Measurements from ENCODE around the gene AAMP.
A peak's percentile ranks its signal among the peaks of the same experiment; 100 is the strongest.
"Not testable (repeated sequence)": the region's sequence is repeated elsewhere in the genome, so short reads cannot be mapped to it uniquely, and the experiment has no call there.

Gene AAMP

DNA sequence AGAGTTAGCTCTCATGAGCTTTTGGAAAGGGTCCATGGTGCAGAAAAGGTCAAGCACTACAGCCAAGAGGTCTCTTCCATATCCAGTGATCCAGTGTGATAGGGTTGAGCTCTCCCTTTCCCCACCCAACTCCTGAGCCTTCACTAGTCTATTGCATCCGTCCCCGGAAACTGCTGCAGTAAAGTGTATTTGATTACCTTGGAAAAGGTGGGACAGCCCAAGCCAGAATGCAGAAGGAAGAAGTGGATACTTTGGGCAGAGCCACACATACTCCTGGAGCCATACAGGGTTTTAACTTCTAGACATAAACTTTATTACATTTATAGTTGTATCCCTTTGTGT lies 3.9 kb upstream of the AAMP start:
- DNase-seq: no peak

DNA sequence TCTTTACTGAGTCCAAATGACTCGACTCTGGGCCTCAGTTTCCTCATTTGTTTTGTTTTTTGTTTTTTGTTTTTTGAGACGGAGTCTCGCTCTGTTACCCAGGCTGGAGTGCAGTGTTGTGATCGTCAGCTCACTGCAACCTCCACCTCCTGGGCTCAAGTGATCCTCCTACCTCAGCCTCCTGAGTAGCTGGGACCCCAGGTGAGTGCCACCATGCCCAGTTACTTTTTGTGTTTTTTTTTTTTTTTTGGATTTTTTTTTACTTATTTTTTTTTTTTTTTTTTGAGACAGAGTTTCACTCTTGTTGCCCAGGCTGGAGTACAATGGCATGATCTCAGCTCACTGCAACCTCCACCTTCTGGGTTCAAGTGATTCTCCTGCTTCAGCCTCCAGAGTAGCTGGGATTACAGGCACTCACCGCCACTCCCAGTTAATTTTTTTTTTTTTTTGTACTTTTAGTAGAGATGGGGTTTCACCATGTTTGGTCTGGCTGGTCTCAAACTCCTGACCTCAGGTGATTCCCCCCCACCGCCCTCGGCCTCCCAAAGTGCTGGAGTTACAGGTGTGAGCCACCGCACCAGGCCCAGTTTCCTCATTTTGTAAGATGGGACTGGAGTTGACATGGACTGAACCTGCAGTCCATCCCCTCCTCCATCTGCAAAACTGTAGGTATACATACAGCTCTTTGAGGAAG lies 3.4 kb upstream of the AAMP start:
- DNase-seq: not testable (repeated sequence)

DNA sequence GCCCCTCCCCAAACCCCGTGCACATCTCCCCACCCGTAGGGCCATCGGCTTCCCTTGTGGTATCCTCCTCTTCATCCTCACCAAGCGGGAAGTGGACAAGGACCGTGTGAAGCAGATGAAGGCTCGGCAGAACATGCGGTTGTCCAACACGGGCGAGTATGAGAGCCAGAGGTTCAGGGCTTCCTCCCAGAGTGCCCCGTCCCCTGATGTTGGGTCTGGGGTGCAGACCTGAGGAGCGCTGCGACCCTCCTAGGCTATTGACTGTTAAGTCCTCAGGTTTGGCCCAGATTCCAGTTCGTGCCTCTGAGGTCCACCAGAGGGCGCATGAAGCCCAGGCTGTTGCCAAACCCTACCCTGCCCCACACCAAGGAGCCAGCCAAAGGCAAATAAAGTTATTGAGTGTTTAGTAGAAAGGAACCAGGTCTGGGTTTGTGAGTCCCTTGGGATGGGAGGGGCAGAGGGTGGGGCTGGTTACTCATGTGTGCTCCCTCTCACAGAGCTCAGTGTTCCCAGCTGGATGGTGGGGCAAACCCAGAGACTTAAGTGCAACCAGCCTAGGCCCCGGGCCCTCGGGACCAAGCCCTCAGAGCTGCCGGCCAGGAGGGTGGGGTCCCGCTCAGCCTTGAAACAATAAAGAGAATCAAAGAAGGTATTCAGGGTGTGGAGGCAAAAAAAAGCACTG lies 2.7 kb upstream of the AAMP start:
- DNase-seq: peak; percentile 30

DNA sequence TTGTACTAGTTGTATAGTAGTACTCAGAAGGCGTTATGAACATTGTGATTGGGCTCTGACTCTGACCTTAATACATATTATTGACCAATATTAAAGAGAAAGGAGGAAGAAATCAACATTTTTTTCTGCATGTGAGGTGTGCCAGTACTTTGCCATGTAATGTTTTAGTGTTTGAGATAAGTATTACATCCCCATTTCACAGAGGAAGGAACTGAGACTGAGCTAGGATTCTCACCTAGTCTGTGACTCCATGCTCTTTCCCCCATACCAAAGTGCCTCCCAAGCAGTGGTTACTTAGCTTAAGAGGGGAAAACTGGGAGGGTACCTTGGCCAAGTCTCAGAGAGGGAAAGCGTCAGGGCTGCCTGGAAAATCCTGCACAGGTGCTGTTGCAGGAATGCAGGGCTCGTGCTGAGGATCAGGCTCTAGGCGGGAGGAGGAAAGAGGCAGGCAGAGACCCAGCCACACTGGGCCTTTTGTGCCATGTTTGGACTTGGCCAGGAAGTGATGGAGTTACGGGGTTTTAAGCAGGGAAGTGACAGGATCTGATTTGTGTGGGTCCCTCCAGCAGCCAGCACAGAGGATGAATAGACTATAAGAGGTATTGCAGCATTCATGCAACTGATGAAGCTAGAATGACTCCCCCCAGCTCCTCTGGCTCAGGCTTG lies 2.1 kb upstream of the AAMP start:
- DNase-seq: no peak

DNA sequence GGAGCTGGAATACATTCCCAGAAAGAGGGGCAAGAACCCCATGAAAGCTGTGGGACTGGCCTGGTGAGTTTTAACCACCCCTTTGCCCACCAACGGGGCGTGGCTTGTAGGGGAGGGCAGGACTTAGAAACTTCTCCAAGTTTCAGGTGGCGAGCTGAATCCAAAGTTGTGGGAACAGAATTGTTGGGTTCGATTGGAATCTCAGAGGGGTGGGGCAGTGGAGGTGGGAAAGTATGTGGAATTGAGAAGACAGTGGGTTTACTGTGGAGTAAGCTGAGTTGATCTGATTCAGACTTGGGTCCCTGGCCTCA lies 1.5 kb upstream of the AAMP start:
- no peak for DNase-seq

DNA sequence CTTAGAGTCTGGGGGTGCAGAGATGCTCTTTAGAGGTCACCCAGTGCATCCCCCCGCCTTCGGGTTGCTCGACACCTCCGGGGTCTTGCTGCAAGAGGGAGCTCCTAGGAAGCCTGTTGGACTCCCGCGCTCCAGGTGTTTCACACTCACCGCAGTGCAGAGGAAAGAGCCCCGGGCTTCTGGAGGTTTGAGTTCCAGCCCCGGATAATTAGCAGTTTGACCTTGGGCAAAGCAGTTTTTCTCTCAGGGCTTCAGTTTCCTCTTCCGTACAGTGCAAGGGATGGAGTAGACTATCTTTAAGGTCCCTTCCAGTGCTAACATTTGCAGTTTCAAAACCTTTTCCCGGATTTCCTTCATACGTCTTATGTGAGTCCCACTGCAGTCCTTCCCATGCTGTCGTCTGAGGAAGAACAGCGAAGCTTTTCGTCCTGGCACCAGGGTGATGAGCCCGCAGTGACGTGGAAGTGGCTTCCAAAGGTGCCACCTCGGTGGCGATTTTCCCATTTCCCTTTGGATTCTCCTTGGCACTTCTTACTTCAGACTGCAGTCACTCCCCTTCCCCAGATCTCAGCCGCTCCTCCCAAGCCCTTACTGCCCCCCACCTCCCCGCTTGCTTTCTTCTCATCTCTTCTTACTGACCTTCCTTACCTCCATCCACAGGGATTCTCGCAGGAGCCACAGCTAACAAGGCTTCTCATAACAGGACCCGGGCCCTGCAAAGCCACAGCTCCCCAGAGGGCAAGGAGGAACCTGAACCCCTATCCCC lies 967 bp upstream of the AAMP start:
- DNase-seq: no peak

DNA sequence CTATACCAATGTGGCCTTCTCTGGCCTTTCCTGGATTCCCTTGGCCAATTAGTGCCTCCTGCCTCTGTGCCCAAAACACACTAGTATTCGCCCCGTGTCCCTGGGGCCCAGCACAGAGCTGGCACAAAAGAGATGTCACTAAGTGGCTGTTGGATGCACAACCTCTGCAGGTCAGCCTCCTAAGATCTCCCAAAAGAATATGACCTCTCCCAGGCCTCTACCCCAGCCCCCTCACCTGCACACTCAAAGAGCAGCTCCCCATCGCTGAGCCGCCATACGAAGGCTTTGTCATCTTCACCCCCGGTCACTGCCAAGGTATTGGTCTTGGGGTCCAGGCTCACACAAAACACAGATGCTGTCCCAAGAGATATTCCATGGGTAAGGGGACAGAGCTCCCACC lies 2.7 kb downstream of the AAMP start:
- no peak for DNase-seq

DNA sequence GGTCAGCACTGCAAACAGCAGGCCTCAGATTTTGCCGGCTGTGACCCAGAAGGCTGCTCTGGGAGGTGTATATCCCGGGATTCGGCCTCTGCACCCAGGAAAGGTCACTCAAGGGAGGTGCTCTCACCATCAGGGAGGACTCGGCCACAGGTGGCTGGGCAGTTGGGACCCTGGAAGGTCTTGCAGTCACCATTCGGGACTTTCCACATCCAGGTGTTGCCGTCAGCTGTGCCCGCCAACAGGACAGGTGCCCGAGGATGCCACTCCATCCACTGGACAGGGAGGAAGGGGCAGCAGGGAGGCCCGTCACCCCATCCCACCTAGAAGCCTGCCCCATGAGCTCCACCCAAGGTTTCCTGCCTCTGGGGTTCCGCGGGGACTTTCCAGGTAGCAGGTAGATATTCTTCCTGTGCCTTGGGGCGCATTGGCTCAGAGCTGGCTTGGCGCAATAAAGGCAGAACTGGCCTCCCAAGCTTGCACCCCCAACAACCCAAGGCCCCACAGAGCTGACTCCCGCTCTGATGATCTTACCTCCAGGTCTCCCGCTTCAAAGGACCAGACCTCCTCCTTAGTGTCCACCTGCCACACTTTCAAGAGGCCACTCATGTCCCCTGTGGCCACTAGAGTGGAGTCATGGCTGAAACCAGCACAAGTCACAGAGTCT lies 3.5 kb downstream of the AAMP start:
- DNase-seq: no peak

DNA sequence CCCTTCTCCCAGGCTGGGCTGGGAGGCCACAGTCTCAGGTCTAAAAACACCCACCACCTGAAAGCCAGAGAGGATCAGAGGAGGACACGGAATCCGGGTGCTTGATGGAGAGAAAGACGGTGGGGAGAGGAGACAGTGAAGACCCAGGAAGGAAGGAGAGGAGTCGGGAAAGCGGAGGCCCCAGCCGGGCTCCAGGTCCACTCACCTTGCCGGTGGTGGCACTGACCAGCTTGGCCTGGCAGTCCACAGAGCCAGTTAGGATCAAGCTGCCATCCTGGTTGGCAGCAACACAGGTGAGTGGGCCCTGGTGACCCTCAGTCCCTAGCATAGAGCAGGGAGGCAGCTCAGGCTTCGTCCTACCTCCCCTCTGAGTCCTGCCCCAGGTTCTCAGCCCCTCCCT lies 4.3 kb downstream of the AAMP start:
- no peak for DNase-seq

DNA sequence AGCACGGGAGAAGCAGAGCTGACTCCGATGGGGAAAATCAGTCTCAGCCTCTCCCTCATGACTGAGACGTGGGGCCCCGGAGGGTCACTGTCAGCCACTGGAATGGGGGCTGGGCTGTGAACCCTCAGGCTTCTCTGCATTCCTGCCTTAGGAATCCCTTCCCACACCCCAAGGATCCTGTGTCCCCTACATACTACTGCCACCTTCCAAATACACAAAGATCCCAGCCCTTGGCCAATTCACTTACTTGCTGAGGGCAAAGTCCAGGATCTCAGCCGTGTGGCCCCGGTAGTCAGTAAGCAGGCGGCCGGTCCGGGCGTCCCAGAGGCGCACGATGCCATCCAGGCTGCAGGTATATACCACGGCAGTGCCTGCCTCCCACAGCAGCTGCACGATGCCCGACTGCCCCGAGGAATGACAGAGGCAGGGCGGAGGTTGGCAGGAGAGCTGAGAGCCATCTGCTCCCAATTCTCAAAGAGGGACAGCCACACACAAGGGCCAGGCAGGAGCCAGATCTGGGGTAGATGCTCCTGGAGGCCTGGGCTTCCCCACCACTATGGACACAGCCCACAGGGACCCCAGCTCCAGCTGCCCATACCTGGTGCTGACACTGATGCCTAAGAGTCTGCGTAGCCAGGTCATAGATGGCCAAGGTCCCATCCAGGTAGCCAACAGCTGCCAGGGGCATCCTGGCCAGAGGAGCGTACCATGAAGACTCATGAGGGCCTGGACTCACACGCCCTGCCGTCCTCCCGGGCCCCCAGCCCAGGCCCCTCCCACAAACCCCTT lies 5.0 kb downstream of the AAMP start:
- no peak for DNase-seq

DNA sequence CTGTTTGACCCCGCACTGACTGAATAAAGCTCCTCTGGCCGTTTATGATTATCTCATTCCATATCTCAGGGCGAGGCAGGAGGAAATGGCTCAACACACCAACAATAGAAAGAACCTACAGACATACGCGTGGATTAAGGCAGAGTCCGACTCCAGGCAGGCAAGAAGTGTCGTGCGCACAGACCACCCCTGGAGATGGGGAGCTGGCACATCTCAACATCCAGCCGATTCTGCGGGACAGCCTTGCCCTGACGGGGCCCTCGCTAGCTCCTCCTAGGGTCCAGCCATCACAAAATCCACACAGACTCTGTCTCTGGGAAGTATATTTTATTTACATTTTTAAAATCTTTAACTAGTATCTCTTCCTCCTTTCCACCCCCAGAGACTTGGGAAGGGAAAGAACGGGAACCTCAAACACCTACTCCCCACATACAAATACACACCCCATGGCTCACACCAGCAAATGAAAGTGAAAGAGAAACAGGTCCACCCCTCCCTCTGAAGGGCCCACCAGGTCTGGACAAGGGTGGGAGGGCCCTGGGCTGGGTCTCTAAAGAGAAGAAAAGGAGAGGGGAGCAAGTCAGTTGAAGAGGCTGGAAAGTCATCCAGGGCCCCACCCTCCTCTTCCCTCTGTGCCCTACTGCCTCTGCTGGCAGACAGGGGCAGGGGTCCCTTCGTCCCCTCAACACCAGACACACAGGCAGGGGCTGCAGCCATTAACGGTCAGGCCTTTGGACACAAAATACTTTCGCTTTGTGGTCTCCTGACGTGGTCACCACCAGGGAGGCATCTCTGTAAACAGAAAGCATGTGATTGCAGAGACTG lies 5.9 kb downstream of the AAMP start:
- DNase-seq: no peak

DNA sequence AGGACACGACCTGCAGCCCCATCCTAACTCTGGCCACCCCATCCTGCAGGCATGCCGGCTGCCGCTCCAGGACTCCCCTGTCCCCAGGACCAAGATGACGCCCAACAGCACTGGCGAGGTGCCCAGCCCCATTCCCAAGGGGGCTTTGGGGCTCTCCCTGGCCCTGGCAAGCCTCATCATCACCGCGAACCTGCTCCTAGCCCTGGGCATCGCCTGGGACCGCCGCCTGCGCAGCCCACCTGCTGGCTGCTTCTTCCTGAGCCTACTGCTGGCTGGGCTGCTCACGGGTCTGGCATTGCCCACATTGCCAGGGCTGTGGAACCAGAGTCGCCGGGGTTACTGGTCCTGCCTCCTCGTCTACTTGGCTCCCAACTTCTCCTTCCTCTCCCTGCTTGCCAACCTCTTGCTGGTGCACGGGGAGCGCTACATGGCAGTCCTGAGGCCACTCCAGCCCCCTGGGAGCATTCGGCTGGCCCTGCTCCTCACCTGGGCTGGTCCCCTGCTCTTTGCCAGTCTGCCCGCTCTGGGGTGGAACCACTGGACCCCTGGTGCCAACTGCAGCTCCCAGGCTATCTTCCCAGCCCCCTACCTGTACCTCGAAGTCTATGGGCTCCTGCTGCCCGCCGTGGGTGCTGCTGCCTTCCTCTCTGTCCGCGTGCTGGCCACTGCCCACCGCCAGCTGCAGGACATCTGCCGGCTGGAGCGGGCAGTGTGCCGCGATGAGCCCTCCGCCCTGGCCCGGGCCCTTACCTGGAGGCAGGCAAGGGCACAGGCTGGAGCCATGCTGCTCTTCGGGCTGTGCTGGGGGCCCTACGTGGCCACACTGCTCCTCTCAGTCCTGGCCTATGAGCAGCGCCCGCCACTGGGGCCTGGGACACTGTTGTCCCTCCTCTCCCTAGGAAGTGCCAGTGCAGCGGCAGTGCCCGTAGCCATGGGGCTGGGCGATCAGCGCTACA lies 7.0 kb downstream of the AAMP start:
- DNase-seq: no peak

DNA sequence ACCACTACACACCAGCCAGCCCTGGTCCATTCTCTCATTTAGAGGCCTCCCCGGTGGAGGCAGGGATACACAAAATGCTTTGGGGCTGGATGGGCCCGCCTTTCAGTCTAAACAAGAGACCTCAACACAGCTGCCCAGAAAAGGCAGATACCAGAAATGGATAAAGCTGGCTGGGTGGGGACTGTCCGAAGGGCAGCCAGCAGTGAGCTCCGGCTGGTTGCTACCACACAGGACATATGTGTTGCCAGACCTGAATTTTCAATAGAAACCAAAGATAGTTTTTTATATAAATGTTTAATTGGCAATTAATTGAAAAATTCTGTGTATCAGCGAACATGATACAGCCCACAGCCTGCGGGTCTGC lies 7.7 kb downstream of the AAMP start:
- no peak for DNase-seq

DNA sequence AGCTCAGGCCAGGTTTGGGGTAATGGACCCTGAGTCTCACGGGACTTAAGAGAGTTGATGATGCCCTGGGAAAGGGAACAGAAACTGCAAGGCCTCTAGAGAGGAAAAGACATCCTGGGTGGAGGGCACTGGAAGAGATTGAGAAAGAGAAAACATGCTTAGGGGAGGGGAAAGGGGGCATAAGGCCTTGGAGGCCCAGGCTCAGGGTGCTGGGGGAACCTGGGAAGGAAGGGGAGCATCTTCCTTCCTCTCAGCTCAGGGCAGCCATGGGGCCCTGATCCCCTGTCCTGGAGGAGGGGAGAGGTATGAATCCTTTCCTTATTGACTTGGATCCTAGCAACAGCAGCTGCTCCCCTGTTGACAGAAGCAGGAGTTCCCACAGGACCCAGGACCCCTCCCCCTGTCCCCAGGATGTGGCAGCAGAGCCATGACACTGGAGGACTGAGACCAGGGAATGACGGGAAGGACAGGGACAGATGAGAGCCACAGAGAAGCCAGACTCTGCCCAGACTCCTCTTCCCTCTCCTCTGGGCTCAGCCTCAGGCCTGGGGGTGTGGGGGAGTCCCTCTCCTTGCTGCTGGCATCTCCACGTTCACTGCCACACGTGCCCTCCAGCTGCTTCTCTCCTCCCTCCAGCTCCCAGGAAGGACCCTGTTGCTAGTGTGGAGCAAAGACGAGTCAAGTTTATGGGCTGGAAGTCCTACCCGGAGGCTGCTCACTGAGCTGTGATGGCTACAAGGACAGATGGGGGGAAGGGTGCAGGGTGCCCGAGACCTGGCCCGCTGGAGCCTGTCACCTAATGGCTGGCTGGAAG lies 8.3 kb downstream of the AAMP start:
- DNase-seq: no peak

DNA sequence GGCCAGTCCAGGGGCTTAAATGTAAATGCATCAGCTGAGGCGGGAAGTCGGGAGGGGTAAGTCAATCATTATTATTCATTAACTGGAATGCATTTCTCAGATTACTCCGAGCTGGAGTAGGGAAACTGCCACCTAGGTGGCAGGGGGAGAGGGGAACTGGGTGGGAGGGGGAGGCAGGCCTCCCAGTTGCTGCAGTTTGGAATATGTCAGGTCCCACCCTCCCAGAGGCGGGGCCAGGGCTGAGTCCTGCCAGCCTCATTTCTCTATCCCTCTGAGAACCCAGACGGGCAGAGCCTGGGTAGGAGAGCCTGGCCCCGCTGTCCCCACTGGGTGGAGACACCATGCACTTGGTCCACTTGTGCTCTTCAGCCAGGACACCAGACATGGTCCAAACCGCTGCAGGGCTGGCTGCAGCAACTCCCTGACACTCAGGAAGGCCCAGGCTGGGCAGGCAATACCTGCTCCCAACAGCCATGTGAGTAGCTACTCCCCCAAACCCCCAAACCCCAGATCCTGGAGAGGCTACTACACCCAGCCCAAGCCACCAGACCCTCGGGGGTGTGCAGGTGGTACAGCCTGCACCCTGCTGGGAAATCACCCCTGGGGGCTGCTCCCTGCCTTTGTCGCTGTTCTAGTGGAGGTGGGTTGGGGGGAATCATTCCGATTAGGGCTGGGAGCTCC lies 9.1 kb downstream of the AAMP start, which contains the start of gene GPBAR1:
Gene GPBAR1 (plus strand): TSS at position 274 of the 681 bp plus-strand sequence. CDS start 1,710 bp downstream, outside the sequence.
- DNase-seq: no peak

DNA sequence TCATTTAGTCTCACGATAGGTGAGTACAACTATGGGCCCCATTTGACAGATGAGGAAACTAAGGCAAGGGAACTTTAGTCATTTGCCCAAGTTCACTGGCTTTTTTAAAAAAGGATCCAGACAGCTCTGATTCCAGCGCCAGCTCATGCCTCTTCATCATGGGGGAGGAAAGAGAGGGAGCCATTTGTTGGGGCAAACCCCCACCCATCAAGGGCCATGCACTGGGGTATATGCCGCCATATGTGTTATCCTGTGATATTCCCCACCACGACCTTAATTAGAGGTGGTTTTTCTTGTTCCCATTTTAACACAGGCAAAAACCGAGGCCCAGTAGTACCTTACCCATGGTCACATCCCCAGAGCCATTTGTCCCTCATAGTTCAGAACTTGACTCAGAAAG lies 9.8 kb downstream of the AAMP start:
- no peak for DNase-seq

DNA sequence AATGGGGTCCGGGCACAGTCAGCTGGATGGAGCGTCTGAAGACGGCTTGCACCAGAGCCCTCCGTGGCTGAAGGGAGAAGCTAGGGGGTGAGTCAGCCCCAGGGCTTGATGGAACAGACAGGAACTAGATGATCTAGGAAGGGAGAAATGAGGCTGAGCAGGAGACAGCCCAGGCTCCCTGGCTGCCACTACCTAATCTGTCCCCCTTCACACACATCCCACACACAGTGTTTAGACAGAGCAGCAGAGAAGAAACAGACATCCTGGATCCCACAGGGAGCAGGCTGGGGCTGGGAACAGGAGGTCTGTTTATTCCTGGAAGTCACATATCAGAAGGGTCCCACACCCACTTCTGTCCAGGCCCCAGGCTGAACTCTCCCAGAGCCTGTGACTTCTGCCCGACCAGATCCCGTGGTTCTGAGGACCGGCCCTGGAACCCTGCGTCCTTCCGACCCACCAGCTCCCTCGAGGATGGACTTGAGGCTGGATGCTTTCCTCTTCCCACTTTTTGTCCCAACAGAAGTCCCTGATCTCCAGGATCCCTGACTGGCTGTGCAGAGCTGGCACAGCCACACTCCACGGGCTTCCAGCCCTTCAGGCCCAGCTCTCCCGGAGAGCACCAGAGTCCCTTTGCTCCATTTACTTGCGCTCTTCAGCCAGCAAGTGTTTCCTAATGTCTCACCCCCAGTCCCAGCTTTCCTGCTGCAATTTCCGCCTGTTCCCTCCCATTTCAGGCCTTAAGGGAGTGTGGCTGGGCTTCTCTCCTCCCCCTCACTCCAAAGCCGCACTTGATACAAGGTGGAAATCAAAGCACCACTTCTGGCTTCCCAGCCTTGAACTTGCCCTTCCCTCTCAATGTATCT lies 10.6 kb downstream of the AAMP start:
- no peak for DNase-seq
